ENCODE measurements around the gene FARSA.

The FARSA gene

DNA sequence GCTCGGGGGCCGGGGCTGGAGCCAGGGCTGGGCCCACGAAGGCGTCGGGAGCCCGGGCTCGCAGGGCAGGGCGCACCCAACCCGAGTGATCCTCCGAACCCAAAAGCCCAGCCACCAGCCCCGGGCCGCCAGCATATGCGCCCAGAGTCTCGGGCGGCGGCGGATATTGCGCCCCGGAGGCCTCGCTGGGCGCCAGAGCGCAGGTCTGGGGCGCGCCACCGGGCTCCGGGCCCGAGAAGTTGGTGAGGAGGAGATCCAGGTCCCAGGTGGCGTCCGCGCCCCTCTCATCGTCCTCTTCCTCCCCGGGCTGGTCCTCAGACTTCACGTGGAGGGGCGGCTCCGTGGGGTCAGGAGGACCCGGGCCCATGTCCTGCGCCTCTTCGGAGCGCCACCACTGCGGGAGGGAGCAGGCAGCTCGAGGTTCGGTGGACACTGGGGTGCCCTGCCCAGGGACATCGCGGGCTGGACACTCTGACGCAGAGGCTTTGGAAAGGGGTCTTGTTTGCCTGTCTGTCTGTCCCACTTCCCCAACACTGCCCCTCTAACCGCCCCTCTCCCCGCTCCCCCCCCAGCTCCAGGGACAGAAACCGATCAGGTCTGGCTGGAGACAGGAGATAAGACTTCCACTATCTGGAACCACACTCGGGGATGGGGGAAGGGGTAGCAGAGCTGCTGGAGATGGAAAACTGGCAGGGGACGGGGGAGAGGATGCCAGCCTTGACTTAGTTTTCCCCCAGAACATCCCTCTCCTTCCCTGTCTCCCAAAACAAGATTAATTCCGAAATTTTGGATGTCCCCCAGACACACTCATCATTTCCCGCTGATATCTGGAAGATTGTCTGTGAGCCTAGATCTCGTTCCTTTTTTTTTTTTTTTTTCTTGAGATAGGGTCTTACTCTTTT lies 47.5 kb downstream of the FARSA start:
- H3K4me3 ChIP-seq (ENCODE audit: low read length): peak overlapping the region; percentile 69
- H3K4me1 ChIP-seq (ENCODE audit: insufficient read depth, low read length): no peaks in the 10 kb centered on the region
- H3K27ac ChIP-seq (ENCODE audit: low read depth, low read length): no peak overlapping the region
- no peaks in the 10 kb centered on the region for H3K36me3 ChIP-seq (ENCODE audit: insufficient read depth, low read length)
- peak overlapping the region; percentile 72 for H3K9ac ChIP-seq (ENCODE audit: low read depth, low read length)
- 7% methylated on average over 51 of the region's 53 CpGs for WGBS
- H3K27me3 ChIP-seq (ENCODE audit: insufficient read depth, low read length): peaks cover 36% of the 10 kb centered on the region
- H3K9me3 ChIP-seq (ENCODE audit: insufficient read depth, low read depth, low read length): peaks cover 8% of the 10 kb centered on the region; the same call in 1 of the 2 replicates

DNA sequence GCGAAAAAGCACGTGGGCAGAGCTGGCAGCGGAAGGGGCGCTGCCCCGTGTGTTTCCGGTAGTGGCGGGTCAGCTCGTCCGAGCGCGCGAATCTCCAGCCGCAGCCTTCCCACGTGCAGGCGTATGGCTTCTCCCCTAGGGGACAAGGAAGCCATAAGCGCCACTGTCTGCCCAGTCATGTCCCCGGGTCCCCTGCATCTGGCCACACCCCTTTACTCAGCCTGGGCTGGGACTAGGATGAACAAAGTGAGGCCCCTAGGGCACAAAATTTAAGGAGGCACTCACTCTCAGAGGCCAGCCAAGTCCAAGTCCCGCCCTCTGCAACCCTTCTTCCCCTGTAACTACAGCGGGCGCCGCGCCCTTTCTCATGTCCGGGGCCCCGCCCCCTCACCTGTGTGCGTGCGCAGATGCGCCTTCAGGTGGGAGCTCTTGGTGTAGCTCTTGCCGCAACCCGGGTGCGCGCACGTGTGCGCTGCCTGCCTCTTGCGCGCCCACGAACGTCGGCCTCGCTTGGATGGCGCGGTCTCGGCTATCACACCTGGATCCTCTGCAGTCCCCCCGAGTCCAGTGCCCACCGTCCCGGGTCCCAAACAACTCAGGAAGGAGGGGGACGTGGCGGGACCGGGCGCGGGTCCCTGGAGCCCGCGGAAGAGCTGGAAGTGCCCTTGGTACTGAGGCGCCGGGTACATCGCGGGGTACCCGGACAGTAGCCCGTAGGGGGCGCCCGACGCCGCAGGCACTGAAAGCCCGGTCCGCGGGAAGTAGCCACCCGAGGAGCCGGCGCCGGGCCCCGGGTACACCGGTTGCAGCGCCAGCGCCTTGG lies 48.4 kb downstream of the FARSA start:
- Histone ChIP-seq H3K4me1 (ENCODE audit: insufficient read depth, low read length) (no peaks in the 10 kb centered on the region), H3K9ac (ENCODE audit: low read depth, low read length) (peak overlapping the region; percentile 72), H3K9me3 (ENCODE audit: insufficient read depth, low read depth, low read length) (peaks cover 8% of the 10 kb centered on the region; the same call in 1 of the 2 replicates), H3K4me3 (ENCODE audit: low read length) (peak overlapping the region; percentile 69), H3K36me3 (ENCODE audit: insufficient read depth, low read length) (no peaks in the 10 kb centered on the region), H3K27me3 (ENCODE audit: insufficient read depth, low read length) (peaks cover 39% of the 10 kb centered on the region), H3K27ac (ENCODE audit: low read depth, low read length) (peak overlapping the region; percentile 45; the same call in 1 of the 2 replicates)
- WGBS: 4% methylated on average over 73 of the region's 73 CpGs

DNA sequence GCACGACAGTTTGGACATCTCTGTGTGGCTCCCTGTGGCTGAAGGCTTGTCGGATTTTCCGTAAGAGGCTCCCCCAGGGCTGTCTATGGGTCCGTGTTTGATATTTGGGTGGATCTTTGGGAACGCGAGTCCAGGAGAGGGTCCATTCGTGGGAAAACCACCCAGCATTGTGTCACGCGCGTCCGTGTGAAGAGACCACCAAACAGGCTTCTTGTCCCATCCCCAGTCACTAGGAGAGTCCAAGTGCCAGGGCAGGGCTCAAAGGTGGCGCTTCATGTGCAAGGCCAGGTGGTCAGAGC lies 48.9 kb downstream of the FARSA start:
- H3K27me3 ChIP-seq (ENCODE audit: insufficient read depth, low read length): peaks cover 39% of the 10 kb centered on the region
- 0 out of 2 replicates have a peak overlapping the region, but pooled peaks have one; percentile 27 for H3K9ac ChIP-seq (ENCODE audit: low read depth, low read length)
- 84% methylated on average over 12 of the region's 12 CpGs for WGBS
- peaks cover 8% of the 10 kb centered on the region; the same call in 1 of the 2 replicates for H3K9me3 ChIP-seq (ENCODE audit: insufficient read depth, low read depth, low read length)
- H3K4me3 ChIP-seq (ENCODE audit: low read length): peak overlapping the region; percentile 69
- no peaks in the 10 kb centered on the region for H3K36me3 ChIP-seq (ENCODE audit: insufficient read depth, low read length)
- no peaks in the 10 kb centered on the region for H3K4me1 ChIP-seq (ENCODE audit: insufficient read depth, low read length)
- peak overlapping the region; percentile 20; the same call in 1 of the 2 replicates for H3K27ac ChIP-seq (ENCODE audit: low read depth, low read length)

DNA sequence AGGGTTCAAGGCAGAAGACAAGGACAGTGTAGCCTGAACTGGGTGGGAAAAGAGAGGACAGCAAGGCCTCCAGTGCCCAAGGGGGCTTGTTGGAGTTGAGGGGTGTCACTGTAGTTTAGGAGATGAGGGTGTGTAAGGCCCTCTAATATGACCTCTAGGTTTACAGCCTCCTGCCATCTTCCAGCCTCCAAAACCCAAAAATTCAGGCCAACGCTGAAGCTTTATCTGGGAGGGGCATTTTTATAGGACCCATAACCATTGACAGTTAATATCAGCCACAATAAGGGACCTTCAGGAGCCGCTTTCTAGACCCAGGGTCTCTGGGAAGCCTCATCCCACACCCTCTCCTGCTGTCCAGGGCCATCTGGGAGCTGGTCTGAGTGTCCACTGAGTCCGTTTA lies 49.3 kb downstream of the FARSA start:
- Histone ChIP-seq H3K27me3 (ENCODE audit: insufficient read depth, low read length) (peaks cover 39% of the 10 kb centered on the region), H3K9ac (ENCODE audit: low read depth, low read length) (no peak overlapping the region), H3K4me1 (ENCODE audit: insufficient read depth, low read length) (no peaks in the 10 kb centered on the region), H3K9me3 (ENCODE audit: insufficient read depth, low read depth, low read length) (peaks cover 8% of the 10 kb centered on the region; the same call in 1 of the 2 replicates), H3K4me3 (ENCODE audit: low read length) (no peak overlapping the region), H3K27ac (ENCODE audit: low read depth, low read length) (no peak overlapping the region), H3K36me3 (ENCODE audit: insufficient read depth, low read length) (no peaks in the 10 kb centered on the region)
- 95% methylated on average over 3 of the region's 3 CpGs for WGBS

DNA sequence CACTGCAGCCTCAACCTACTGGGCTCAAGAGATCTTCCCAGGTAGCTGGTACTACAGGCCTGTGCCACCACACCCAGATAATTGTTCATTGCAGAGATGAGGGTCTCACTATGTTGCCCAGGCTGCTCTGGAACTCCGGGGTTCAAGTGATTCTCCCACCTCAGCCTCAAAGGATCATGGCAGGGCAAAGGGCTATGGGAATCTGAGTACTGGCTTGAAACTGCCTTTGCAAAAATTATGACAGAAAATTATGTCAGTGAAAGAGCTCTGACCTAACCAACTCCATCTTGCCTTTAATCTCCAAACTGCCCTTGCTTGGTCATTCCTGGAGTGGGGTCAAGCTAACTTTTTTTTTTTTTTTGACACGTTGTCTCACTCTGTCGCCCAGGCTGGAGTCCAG lies 50.9 kb downstream of the FARSA start:
- Histone ChIP-seq H3K9me3 (ENCODE audit: insufficient read depth, low read depth, low read length) (peaks cover 8% of the 10 kb centered on the region; the same call in 1 of the 2 replicates), H3K9ac (ENCODE audit: low read depth, low read length) (no peak overlapping the region), H3K27me3 (ENCODE audit: insufficient read depth, low read length) (peaks cover 35% of the 10 kb centered on the region), H3K4me1 (ENCODE audit: insufficient read depth, low read length) (no peaks in the 10 kb centered on the region), H3K36me3 (ENCODE audit: insufficient read depth, low read length) (peaks cover 10% of the 10 kb centered on the region; the same call in 1 of the 2 replicates), H3K4me3 (ENCODE audit: low read length) (no peak overlapping the region), H3K27ac (ENCODE audit: low read depth, low read length) (no peak overlapping the region)
- 97% methylated on average over 3 of the region's 3 CpGs for WGBS

DNA sequence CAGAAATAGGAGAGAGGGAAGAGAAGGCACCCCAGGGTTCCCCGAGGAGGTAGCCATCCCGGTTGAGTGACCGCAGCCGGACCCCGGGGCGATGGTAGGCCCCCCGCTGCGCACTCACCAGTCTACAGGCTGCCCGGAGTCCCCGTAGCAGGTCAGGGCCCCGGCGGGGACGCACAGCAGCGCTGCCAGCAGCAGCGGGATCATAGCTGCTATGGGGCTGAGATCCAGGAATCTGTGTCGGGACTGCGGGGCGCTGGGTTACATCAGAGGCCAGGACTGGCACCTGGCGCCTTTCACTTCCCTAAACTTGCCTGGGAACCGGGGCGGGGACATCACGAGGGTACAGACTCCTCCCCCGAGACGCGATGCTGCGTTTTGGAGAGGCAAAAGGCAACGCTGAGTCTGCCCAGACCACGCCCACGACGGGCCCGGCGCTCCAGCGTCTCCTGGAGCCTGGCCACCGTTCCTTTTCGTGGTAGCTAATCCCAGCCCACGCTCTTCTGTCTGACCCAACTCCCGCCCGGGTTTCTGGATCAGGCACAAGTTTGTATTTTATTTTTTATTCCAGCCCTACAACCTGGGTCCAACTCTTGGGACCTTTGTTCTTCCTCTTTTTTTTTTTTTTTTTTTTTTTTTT lies 52.2 kb downstream of the FARSA start, which contains the start of gene DNASE2:
Gene DNASE2, minus strand, starts transcription at position 278 of the 637 bp plus-strand sequence. Its CDS starts 74 bp downstream, at position 204.
- Histone ChIP-seq H3K4me1 (ENCODE audit: insufficient read depth, low read length) (no peaks in the 10 kb centered on the region), H3K36me3 (ENCODE audit: insufficient read depth, low read length) (peaks cover 10% of the 10 kb centered on the region; the same call in 1 of the 2 replicates), H3K9me3 (ENCODE audit: insufficient read depth, low read depth, low read length) (peaks cover 8% of the 10 kb centered on the region; the same call in 1 of the 2 replicates), H3K27ac (ENCODE audit: low read depth, low read length) (peak within 1 kb of the TSS; percentile 46; the same call in 1 of the 2 replicates), H3K27me3 (ENCODE audit: insufficient read depth, low read length) (peaks cover 22% of the 10 kb centered on the region), H3K4me3 (ENCODE audit: low read length) (peak within 1 kb of the TSS; percentile 75), H3K9ac (ENCODE audit: low read depth, low read length) (peak within 1 kb of the TSS; percentile 58)
- WGBS: under 1% methylated on average over 38 of the region's 38 CpGs

DNA sequence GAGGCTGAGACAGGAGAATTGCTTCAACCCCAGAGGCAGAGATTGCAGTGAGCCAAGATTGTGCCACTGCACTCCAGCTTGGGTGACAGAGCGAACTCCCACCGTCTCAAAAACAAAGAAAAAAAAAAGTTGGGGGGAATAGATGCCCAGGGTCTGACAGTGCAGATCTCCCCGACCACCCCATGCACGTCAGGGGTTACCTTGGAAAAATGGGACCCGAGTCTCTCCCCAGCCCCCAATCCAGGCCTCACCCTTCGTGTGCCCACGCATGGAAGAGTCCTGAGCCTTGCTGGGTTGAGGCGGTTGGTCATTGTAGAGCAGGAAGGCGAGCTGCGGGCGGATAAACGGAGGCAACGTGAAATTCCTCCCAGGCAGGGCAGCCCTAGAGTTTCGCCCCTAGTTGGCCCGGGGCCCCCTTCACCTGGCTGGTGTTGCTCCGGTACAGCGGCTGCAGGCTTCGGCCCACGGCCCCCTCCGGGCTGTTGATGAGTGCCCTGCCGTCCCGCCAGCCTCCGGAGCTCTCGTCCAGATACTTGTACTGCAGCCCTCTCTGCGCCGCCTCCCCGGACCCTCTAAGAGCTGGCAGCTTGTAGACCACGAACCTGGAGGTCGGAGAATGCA lies 52.9 kb downstream of the FARSA start:
- Histone ChIP-seq H3K4me1 (ENCODE audit: insufficient read depth, low read length) (no peaks in the 10 kb centered on the region), H3K9me3 (ENCODE audit: insufficient read depth, low read depth, low read length) (peaks cover 8% of the 10 kb centered on the region; the same call in 1 of the 2 replicates), H3K4me3 (ENCODE audit: low read length) (peak overlapping the region; percentile 75), H3K36me3 (ENCODE audit: insufficient read depth, low read length) (peaks cover 10% of the 10 kb centered on the region; the same call in 1 of the 2 replicates), H3K27ac (ENCODE audit: low read depth, low read length) (peak overlapping the region; percentile 46; the same call in 1 of the 2 replicates), H3K9ac (ENCODE audit: low read depth, low read length) (peak overlapping the region; percentile 58), H3K27me3 (ENCODE audit: insufficient read depth, low read length) (peaks cover 16% of the 10 kb centered on the region)
- WGBS: 20% methylated on average over 29 of the region's 29 CpGs

DNA sequence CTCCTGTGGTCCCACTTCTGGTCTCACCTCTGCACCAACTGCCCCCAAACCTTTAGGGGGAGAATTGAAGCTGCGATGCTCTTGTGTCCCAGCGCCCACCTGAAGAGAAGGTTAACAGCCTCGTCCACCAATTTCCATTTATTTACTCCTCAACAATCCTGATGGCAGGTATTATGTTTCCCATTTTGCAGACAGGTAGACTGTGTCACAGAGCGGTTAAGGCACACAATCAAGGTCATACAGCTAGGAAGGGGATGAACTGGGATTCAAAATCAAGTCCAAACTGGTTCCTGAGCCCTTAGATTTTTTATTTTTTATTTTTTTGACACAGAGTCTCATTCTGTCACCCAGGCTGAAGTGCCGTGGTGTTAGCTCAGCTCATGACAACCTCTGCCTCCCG lies 58.4 kb downstream of the FARSA start:
- peaks cover 20% of the 10 kb centered on the region; the same call in 1 of the 2 replicates for H3K36me3 ChIP-seq (ENCODE audit: insufficient read depth, low read length)
- 94% methylated on average over 6 of the region's 6 CpGs for WGBS
- H3K27ac ChIP-seq (ENCODE audit: low read depth, low read length): no peak overlapping the region
- H3K9ac ChIP-seq (ENCODE audit: low read depth, low read length): no peak overlapping the region
- H3K9me3 ChIP-seq (ENCODE audit: insufficient read depth, low read depth, low read length): no peaks in the 10 kb centered on the region
- H3K27me3 ChIP-seq (ENCODE audit: insufficient read depth, low read length): no peaks in the 10 kb centered on the region
- no peaks in the 10 kb centered on the region for H3K4me1 ChIP-seq (ENCODE audit: insufficient read depth, low read length)
- no peak overlapping the region for H3K4me3 ChIP-seq (ENCODE audit: low read length)

DNA sequence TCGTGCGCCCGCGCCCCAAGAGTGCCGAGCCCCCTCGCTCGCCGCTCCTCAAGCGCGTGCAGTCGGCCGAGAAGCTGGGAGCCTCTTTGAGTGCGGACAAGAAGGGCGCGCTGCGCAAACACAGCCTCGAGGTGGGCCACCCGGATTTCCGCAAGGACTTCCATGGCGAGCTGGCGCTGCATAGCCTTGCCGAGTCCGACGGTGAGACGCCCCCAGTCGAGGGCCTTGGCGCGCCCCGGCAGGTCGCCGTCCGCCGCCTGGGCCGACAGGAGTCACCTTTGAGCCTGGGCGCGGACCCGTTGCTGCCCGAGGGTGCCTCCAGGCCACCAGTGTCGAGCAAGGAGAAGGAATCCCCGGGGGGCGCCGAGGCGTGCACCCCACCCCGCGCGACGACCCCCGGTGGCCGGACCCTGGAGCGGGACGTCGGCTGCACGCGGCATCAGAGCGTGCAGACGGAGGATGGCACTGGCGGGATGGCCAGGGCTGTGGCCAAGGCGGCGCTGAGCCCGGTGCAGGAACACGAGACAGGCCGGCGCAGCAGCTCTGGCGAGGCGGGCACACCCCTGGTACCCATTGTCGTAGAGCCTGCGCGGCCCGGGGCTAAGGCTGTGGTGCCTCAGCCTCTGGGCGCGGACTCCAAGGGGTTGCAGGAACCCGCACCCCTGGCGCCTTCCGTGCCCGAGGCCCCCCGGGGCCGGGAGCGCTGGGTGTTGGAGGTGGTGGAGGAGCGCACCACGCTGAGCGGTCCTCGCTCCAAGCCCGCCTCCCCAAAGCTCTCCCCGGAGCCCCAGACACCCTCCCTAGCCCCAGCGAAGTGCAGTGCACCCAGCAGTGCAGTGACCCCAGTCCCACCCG lies 59.4 kb downstream of the FARSA start:
- 96% methylated on average over 86 of the region's 86 CpGs for WGBS
- Histone ChIP-seq H3K9ac (ENCODE audit: low read depth, low read length) (no peak overlapping the region), H3K36me3 (ENCODE audit: insufficient read depth, low read length) (peaks cover 22% of the 10 kb centered on the region; the same call in 1 of the 2 replicates)

More for the DNA sequence above, 59.4 kb downstream of the FARSA start:
- H3K27ac ChIP-seq (ENCODE audit: low read depth, low read length): no peak overlapping the region
- H3K4me1 ChIP-seq (ENCODE audit: insufficient read depth, low read length): no peaks in the 10 kb centered on the region
- H3K4me3 ChIP-seq (ENCODE audit: low read length): no peak overlapping the region
- H3K9me3 ChIP-seq (ENCODE audit: insufficient read depth, low read depth, low read length): no peaks in the 10 kb centered on the region
- H3K27me3 ChIP-seq (ENCODE audit: insufficient read depth, low read length): no peaks in the 10 kb centered on the region
